ENCODE results near the gene NPSR1.

NPSR1 gene

DNA sequence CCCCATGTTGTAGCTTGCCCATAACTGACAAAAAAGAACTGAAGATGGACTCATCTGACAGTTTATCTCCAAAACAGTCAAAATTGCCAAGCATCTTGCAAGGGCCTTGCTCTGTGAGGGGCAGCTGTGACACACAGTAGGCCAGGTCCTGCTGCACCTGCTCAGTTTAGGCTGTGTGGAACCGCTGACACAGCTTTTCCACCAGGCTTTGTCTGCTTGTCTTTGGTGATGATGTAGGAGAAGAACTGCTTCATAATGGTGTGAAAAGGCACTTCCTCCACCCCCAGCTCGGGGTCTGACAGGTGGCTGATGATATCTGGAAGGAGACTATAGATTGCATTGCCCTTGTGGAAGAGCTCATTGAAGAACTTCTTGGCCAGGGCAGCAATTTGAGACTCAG is 92.6 kb downstream of the NPSR1 start:
- TF ChIP-seq, protein P1, sequence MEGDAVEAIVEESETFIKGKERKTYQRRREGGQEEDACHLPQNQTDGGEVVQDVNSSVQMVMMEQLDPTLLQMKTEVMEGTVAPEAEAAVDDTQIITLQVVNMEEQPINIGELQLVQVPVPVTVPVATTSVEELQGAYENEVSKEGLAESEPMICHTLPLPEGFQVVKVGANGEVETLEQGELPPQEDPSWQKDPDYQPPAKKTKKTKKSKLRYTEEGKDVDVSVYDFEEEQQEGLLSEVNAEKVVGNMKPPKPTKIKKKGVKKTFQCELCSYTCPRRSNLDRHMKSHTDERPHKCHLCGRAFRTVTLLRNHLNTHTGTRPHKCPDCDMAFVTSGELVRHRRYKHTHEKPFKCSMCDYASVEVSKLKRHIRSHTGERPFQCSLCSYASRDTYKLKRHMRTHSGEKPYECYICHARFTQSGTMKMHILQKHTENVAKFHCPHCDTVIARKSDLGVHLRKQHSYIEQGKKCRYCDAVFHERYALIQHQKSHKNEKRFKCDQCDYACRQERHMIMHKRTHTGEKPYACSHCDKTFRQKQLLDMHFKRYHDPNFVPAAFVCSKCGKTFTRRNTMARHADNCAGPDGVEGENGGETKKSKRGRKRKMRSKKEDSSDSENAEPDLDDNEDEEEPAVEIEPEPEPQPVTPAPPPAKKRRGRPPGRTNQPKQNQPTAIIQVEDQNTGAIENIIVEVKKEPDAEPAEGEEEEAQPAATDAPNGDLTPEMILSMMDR (IDR thresholded peaks at IDR 0.05), result no peak
- Histone ChIP-seq H3K4me3 (ENCODE audit: low read depth in 1 of 2, low read length in 1 of 2) (no peak overlapping the region), H3K9me3 (no peaks in the 10 kb centered on the region), H3K36me3 (no peaks in the 10 kb centered on the region), H3K27ac (no peak overlapping the region), H3K27me3 (no peaks in the 10 kb centered on the region), H3K4me1 (ENCODE audit: control insufficient read depth in 1 of 2, insufficient read depth in 1 of 2, low read depth in 1 of 2, low read length in 1 of 2) (no peaks in the 10 kb centered on the region)

- TF ChIP-seq, protein P1 (IDR thresholded peaks at IDR 0.05), result no peak
- Histone ChIP-seq H3K27me3 (no peaks in the 10 kb centered on the region), H3K4me1 (ENCODE audit: control insufficient read depth in 1 of 2, insufficient read depth in 1 of 2, low read depth in 1 of 2, low read length in 1 of 2) (no peaks in the 10 kb centered on the region), H3K36me3 (no peaks in the 10 kb centered on the region), H3K9me3 (no peaks in the 10 kb centered on the region), H3K27ac (no peak overlapping the region), H3K4me3 (ENCODE audit: low read depth in 1 of 2, low read length in 1 of 2) (no peak overlapping the region)
Observed at GRCh38 chr7:34751725-34752643, 94.0 kb downstream of the NPSR1 start.

- Histone ChIP-seq H3K4me1 (ENCODE audit: control insufficient read depth in 1 of 2, insufficient read depth in 1 of 2, low read depth in 1 of 2, low read length in 1 of 2) (no peaks in the 10 kb centered on the region), H3K27ac (no peak overlapping the region), H3K27me3 (no peaks in the 10 kb centered on the region), H3K4me3 (ENCODE audit: low read depth in 1 of 2, low read length in 1 of 2) (no peak overlapping the region), H3K36me3 (no peaks in the 10 kb centered on the region), H3K9me3 (no peaks in the 10 kb centered on the region)
- TF ChIP-seq, protein P1 (IDR thresholded peaks at IDR 0.05), result no peak
Observed at GRCh38 chr7:34752929-34753328, 94.9 kb downstream of the NPSR1 start.

- no peak overlapping the region for H3K27ac ChIP-seq
- no peaks in the 10 kb centered on the region for H3K36me3 ChIP-seq
- no peaks in the 10 kb centered on the region for H3K9me3 ChIP-seq
- H3K4me1 ChIP-seq (ENCODE audit: control insufficient read depth in 1 of 2, insufficient read depth in 1 of 2, low read depth in 1 of 2, low read length in 1 of 2), result no peaks in the 10 kb centered on the region
- TF ChIP-seq, protein P1 (IDR thresholded peaks at IDR 0.05), result no peak
- H3K27me3 ChIP-seq, result no peaks in the 10 kb centered on the region
- H3K4me3 ChIP-seq (ENCODE audit: low read depth in 1 of 2, low read length in 1 of 2), result no peak overlapping the region
Observed at GRCh38 chr7:34755008-34755407, 97.0 kb downstream of the NPSR1 start.

DNA sequence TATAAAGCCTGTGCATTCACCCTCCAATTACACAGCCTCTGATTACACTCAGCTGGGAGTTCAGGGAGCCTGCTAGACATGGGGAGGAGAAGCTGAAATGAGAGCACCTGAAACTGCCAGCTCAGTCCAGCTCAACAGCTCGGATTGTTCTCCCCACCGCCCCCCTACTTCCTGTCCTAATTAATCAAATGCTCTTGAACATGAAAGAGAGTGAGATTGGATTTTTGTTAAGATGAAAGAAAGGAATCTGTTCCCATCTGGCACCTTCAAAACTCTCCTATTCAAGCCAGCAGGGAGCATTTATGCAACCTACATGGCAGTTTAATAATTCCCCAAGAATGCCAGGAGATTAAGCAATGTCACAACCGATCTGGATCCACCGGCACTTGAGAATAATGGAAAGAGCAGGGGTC is 98.0 kb downstream of the NPSR1 start:
- Histone ChIP-seq H3K36me3 (no peaks in the 10 kb centered on the region), H3K4me3 (ENCODE audit: low read depth in 1 of 2, low read length in 1 of 2) (no peak overlapping the region), H3K27me3 (no peaks in the 10 kb centered on the region), H3K9me3 (no peaks in the 10 kb centered on the region), H3K4me1 (ENCODE audit: control insufficient read depth in 1 of 2, insufficient read depth in 1 of 2, low read depth in 1 of 2, low read length in 1 of 2) (no peaks in the 10 kb centered on the region), H3K27ac (no peak overlapping the region)
- TF ChIP-seq, protein P1 (IDR thresholded peaks at IDR 0.05), result no peak
